Neural crest cell (in vitro differentiated cells): ENCODE results near the gene FGD6. TPM values are rescaled to one million over a fixed set of nuclear protein-coding genes. Genes with fewer than 3 reads are reported as not detected.
"Not testable (repeated sequence)": the region's sequence is repeated elsewhere in the genome, so short reads cannot be mapped to it uniquely, and the experiment has no call there.

ENCODE experiments used
- DNase-seq: peaks from one replicate; pipeline ENCODE4 v3.0.0; 2021; ENCODE audit warnings: low read depth, mixed read lengths, low spot score
- H3K27ac Mint-ChIP-seq: one replicate; pipeline ENCODE4 v1.8.0; 2021; ENCODE audit warnings: mild to moderate bottlenecking, mixed read lengths; ENCODE audit not compliant: unreplicated experiment
- H3K27me3 Mint-ChIP-seq: 2 replicates; pipeline ENCODE4 v1.8.0; 2021; ENCODE audit warnings: low read depth, mild to moderate bottlenecking, mixed read lengths
- H3K36me3 Mint-ChIP-seq: 2 replicates; pipeline ENCODE4 v1.8.0; 2021; ENCODE audit warnings: low read depth, mild to moderate bottlenecking, mixed read lengths
- H3K4me1 Mint-ChIP-seq: 2 replicates; pipeline ENCODE4 v1.8.0; 2021; ENCODE audit warnings: mixed read lengths
- H3K4me3 Mint-ChIP-seq: one replicate; pipeline ENCODE4 v1.8.0; 2021; ENCODE audit warnings: mild to moderate bottlenecking, mixed read lengths
- H3K9me3 Mint-ChIP-seq: 2 replicates; pipeline ENCODE4 v1.8.0; 2021; ENCODE audit warnings: mixed read lengths
- total RNA-seq: library from RNA; stranded (reverse); gene quantifications from 2 replicates; pipeline ENCODE4 v1.2.1, GENCODE V29; 2021
- TF ChIP-seq, protein P1 (sequence below): fragments of 200-600 bp; sonication (generic); conservative IDR thresholded peaks from 2 replicates; pipeline ENCODE4 v1.5.0; 2021; ENCODE audit warnings: antibody characterized with exemption, mild to moderate bottlenecking

FGD6 gene
- total RNA-seq, 1 donor from 2014 or later, result 17.4 TPM

GRCh38 chr12:95248604-95249360 lies 31.5 kb upstream of the FGD6 start:
- Mint-ChIP-seq H3K27me3 (no peaks in the 10 kb centered on the region), H3K27ac (no peak overlapping the region), H3K4me3 (no peak overlapping the region), H3K4me1 (peaks cover 22% of the 10 kb centered on the region), H3K9me3 (no peaks in the 10 kb centered on the region), H3K36me3 (peaks cover 7% of the 10 kb centered on the region)
- TF ChIP-seq, protein P1, sequence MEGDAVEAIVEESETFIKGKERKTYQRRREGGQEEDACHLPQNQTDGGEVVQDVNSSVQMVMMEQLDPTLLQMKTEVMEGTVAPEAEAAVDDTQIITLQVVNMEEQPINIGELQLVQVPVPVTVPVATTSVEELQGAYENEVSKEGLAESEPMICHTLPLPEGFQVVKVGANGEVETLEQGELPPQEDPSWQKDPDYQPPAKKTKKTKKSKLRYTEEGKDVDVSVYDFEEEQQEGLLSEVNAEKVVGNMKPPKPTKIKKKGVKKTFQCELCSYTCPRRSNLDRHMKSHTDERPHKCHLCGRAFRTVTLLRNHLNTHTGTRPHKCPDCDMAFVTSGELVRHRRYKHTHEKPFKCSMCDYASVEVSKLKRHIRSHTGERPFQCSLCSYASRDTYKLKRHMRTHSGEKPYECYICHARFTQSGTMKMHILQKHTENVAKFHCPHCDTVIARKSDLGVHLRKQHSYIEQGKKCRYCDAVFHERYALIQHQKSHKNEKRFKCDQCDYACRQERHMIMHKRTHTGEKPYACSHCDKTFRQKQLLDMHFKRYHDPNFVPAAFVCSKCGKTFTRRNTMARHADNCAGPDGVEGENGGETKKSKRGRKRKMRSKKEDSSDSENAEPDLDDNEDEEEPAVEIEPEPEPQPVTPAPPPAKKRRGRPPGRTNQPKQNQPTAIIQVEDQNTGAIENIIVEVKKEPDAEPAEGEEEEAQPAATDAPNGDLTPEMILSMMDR, result no peak
- no peak for DNase-seq

DNA sequence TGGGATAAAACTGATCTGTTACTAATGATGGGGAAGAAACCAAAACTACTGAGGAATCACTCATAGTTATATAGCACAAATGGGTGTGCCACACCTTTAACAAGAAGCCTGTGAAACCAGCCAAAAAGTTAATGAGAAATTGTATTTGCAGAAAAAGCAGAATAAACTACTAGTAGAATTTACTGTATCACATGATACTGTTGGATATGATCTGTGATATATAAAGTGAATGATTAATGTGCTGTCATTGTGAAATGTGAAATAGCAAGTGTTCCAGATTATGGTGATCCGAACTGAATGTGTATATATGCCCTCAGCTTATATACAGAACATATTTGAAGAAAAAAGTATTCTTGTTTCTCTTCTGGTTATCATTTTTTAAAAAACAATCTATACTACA lies 30.8 kb upstream of the FGD6 start:
- Mint-ChIP-seq H3K27ac (no peak overlapping the region), H3K4me1 (peaks cover 22% of the 10 kb centered on the region), H3K4me3 (no peak overlapping the region), H3K36me3 (peaks cover 4% of the 10 kb centered on the region), H3K27me3 (no peaks in the 10 kb centered on the region), H3K9me3 (no peaks in the 10 kb centered on the region)
- TF ChIP-seq, protein P1, result no peak
- DNase-seq, result no peak

- Mint-ChIP-seq H3K4me3 (no peak overlapping the region), H3K4me1 (peaks cover 12% of the 10 kb centered on the region), H3K36me3 (peaks cover 8% of the 10 kb centered on the region), H3K9me3 (no peaks in the 10 kb centered on the region), H3K27ac (no peak overlapping the region), H3K27me3 (no peaks in the 10 kb centered on the region)
- no peak for DNase-seq
- TF ChIP-seq, protein P1, result no peak
These were observed 27.1 kb upstream of the FGD6 start for GRCh38 chr12:95244350-95244749.

DNA sequence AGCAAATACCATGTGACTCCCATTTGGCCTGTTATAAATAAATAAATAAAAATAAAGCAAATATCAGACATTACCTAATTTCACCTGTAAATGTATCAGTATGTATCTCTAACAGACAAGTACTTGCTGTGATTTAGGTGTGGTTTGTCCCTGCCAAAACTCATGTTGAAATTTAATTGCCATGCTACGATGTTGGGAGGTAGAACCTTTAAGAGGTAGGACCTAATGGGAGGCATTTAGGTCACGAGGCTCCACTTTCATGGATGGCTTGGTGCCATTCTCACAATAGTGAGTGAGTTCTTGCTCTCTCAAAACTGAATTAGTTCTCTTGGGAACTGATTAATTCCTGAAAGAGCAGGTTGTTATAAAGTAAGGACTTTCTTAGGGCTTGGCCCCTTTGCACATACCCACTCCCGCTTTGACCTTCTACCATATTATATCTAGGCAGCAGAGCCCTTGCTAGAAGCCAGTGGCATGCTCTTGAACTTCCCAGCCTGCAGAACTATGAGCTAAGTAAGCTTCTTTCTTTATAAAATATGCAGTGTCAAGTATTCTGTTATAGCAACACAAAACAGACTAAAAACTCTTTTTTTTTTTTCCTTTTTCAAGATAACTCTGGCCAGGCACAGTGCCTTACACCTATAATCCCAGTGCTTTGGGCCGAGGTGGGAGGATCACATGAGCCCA lies 26.4 kb upstream of the FGD6 start:
- no peak overlapping the region for H3K4me3 Mint-ChIP-seq
- no peak overlapping the region for H3K27ac Mint-ChIP-seq
- peaks cover 8% of the 10 kb centered on the region for H3K36me3 Mint-ChIP-seq
- no peaks in the 10 kb centered on the region for H3K27me3 Mint-ChIP-seq
- TF ChIP-seq, protein P1, result no peak
- no peaks in the 10 kb centered on the region for H3K9me3 Mint-ChIP-seq
- DNase-seq, result no peak
- peaks cover 6% of the 10 kb centered on the region for H3K4me1 Mint-ChIP-seq

GRCh38 chr12:95241761-95242506 lies 24.7 kb upstream of the FGD6 start:
- Mint-ChIP-seq H3K27ac (no peak overlapping the region), H3K9me3 (no peaks in the 10 kb centered on the region), H3K4me1 (no peaks in the 10 kb centered on the region), H3K27me3 (no peaks in the 10 kb centered on the region), H3K4me3 (no peak overlapping the region), H3K36me3 (peaks cover 18% of the 10 kb centered on the region)
- TF ChIP-seq, protein P1, result no peak
- DNase-seq, result no peak

DNA sequence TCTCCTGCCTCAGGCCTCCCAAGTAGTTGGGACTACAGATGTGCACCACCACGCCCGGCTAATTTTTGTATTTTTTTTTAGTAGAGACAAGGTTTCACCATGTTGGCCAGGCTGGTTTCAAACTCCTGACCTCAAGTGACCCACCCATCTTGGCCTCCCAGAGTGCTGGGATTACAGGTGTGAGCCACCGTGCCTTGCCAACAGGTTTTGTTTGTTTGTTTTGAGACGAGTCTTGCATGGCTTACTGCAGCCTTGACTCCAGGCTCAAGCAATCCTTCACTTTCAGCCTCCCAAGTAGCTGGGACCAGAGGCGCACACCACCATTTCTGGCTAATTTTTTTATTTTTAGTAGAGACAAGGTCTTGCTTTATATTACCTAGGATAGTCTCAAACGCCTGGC lies 23.9 kb upstream of the FGD6 start:
- DNase-seq, H3K9me3 Mint-ChIP-seq, H3K4me1 Mint-ChIP-seq, H3K27ac Mint-ChIP-seq, H3K27me3 Mint-ChIP-seq, H3K4me3 Mint-ChIP-seq: not testable (repeated sequence)
- H3K36me3 Mint-ChIP-seq, result peaks cover 24% of the 10 kb centered on the region
